Measurements from ENCODE around the gene HTR3A. TPM values are rescaled to one million over a fixed set of nuclear protein-coding genes. Genes with fewer than 3 reads are reported as not detected.
"Not testable (repeated sequence)": the region's sequence is repeated elsewhere in the genome, so short reads cannot be mapped to it uniquely, and the experiment has no call there.

The HTR3A gene
- total RNA-seq: not detected

DNA sequence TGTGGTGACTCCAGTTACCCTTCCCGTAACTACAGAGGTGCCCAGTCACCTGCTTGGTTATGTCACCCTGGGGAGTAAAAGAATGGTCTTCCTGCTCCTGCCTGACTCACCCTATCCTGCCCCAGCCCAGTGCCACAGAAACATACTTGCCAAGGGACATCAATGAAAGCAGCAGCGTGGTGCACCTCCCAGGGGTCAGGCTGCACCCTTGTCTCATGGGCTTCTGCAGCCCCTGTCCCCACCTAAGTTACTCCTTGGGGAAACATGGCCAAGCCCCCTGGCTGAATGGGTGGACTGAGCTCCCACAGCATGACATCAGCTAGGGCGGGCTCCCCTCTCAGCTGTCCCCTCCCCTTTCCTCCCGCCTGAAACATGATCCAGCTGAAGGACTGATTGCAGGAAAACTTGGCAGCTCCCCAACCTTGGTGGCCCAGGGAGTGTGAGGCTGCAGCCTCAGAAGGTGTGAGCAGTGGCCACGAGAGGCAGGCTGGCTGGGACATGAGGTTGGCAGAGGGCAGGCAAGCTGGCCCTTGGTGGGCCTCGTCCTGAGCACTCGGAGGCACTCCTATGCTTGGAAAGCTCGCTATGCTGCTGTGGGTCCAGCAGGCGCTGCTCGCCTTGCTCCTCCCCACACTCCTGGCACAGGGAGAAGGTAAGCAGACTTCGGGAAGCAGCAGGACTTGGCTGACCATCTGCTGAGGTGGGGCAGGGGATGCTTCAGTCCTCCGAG lies at the start of gene HTR3A:
Gene HTR3A, plus strand, starts transcription at position 368 of the 730 bp plus-strand sequence. Its CDS starts 218 bp downstream, at position 586.
- Mint-ChIP-seq H3K4me1 (no peaks in the 10 kb centered on the region), H3K4me3 (no peak within 1 kb of the TSS), H3K9me3 (ENCODE audit: low read depth) (no peaks in the 10 kb centered on the region), H3K36me3 (ENCODE audit: low read depth) (no peaks in the 10 kb centered on the region), H3K27me3 (peaks cover 3% of the 10 kb centered on the region), H3K27ac (no peak within 1 kb of the TSS)
- no peak for DNase-seq
- POLR2A ChIA-PET: no interaction called here
- intact Hi-C loops (cut with DNase I, micrococcal nuclease): no loop called here
- no peak for ATAC-seq
- CTCF ChIA-PET: interaction anchor here (2.1 kb wide), 1 partner anchor 19 kb away, joined by 8 read pairs; no protein-coding TSS in a partner anchor

DNA sequence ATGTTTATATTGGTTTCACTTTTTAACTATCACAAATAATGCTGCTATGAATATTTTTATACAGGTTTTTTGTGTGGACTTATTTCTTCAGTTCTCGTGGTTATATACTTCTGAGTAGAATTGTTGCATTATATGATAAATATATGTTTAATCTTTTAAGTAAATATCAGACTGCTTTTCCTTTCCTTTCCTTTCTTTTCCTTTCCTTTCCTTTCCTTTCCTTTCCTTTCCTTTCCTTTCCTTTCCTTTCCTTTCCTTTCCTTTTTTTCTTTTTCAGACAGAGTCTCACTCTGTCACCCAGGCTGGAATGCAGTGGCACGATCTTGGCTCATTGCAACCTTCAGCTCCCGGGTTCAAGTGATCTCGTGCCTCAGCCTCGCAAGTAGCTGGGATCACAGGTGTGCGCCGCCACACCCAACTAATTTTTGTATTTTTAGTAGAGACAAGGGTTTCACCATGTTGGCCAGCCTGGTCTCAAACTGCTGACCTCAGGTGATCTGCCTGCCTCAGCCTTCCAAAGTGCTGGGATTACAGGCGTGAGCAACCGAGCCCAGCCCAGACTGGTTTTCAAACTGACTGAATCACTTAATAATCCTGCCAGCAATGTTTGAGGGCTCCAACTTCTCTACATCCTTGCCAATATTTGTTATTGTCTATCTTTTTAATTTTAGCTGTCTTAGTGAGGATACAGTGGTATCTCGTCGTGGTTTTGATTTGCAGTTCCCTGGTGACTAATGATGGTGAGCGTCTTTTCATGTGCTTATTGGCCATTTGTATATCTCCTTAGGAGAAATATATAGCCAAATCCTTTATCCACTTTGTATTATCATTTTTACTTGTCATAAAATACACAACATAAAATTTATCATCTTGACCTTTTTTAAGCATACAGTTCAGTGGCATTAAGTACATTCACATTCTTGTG lies 48.4 kb upstream of the HTR3A start:
- POLR2A ChIA-PET: no interaction called here
- DNase-seq (no peak), ATAC-seq (no peak)
- Mint-ChIP-seq H3K27ac (no peak overlapping the region), H3K9me3 (ENCODE audit: low read depth) (no peaks in the 10 kb centered on the region), H3K4me3 (no peak overlapping the region), H3K4me1 (no peaks in the 10 kb centered on the region), H3K27me3 (peaks cover 17% of the 10 kb centered on the region), H3K36me3 (ENCODE audit: low read depth) (no peaks in the 10 kb centered on the region)
- intact Hi-C loops (cut with DNase I, micrococcal nuclease): no loop called here
- CTCF ChIA-PET: interaction anchor here (0.7 kb wide), 1 partner anchor 391 kb away, joined by 4 read pairs; no protein-coding TSS in a partner anchor

DNA sequence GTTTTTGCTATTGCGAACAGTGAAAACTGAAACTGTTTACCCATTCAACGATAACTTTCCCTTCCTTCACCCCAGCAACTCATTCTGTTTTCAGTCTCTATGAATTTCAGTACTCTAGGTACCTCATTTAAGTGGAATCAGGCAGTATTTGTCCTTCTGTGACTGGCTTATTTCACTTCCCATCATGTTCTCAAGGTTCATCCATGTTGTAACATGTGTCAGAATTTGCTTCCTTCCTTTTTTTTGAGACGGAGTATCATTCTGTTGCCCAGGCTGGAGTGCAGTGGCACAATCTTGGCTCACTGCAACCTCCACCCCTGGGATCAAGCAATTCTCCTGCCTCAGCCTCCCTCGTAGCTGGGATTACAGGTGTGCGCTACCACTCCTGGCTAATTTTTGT lies 46.6 kb upstream of the HTR3A start:
- Mint-ChIP-seq H3K9me3 (ENCODE audit: low read depth) (no peaks in the 10 kb centered on the region), H3K27ac (no peak overlapping the region), H3K4me3 (no peak overlapping the region), H3K36me3 (ENCODE audit: low read depth) (no peaks in the 10 kb centered on the region), H3K4me1 (no peaks in the 10 kb centered on the region), H3K27me3 (peaks cover 18% of the 10 kb centered on the region)
- CTCF ChIA-PET: no interaction called here
- intact Hi-C loops (cut with DNase I, micrococcal nuclease): no loop called here
- DNase-seq: no peak
- POLR2A ChIA-PET: no interaction called here
- ATAC-seq: no peak

DNA sequence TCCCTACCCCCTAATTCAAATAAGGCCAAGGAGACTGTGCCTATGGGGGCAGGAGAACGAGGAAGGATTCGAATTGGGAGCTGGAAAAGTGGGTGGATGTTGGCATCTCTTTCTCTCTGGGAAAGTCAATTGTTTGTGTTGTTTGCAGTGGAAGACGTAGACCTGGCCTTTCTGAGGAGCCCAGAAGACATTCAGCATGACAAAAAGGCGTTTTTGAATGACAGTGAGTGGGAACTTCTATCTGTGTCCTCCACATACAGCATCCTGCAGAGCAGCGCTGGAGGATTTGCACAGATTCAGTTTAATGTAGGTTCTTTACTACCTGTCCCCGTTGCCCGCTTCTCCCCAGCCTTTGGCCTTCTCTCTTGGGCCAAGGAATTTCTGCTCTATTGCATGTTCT lies 42.1 kb upstream of the HTR3A start:
- H3K36me3 Mint-ChIP-seq (ENCODE audit: low read depth): no peaks in the 10 kb centered on the region
- intact Hi-C loops (cut with DNase I, micrococcal nuclease): no loop called here
- H3K4me1 Mint-ChIP-seq: no peaks in the 10 kb centered on the region
- no peak overlapping the region for H3K27ac Mint-ChIP-seq
- no peak overlapping the region for H3K4me3 Mint-ChIP-seq
- ChIA-PET CTCF (no interaction called here), POLR2A (no interaction called here)
- DNase-seq: no peak
- H3K9me3 Mint-ChIP-seq (ENCODE audit: low read depth): no peaks in the 10 kb centered on the region
- peaks cover 10% of the 10 kb centered on the region for H3K27me3 Mint-ChIP-seq
- no peak for ATAC-seq

DNA sequence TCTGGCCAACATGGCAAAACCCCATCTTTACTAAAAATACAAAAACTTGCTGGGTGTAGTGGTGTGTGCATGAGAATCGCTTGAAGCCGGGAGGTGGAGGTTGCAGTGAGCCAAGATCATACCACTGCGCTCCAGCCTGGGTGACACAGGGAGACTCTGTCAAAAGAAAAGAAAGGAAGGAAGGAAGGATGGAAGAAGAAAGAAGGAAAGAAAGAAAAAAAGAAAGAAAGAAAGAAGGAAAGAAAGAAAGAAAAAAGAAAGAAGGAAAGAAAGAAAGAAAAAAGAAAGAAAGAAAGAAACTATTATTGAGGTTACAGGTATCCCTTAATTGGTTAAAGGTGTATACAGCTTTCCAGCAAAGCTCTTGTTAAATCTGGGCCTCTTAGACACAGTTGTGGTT lies 40.7 kb upstream of the HTR3A start:
- H3K27me3 Mint-ChIP-seq; H3K36me3 Mint-ChIP-seq (ENCODE audit: low read depth); H3K9me3 Mint-ChIP-seq (ENCODE audit: low read depth); H3K4me1 Mint-ChIP-seq; H3K4me3 Mint-ChIP-seq; ATAC-seq; DNase-seq; CTCF ChIA-PET; H3K27ac Mint-ChIP-seq; intact Hi-C loops (cut with DNase I, micrococcal nuclease); POLR2A ChIA-PET: not testable (repeated sequence)

DNA sequence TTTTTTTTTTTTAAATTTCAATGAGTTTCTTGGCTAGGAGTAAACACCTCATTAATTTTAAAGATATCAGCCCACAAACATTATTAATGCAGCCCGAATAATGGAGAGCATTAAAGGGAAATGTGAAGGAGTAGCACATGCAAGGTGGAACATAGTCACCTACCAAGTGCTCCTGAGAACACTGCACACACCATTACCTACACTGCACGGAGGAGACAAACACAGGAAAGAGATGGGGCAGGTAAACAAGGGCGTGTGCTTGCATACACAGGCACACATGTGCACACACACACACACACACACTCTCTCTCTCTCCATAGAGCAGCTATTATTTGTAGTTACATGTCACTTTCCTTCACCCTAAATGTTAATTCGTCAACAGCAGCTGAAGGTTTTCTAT lies 40.1 kb upstream of the HTR3A start:
- Mint-ChIP-seq H3K27me3 (peaks cover 7% of the 10 kb centered on the region), H3K4me1 (no peaks in the 10 kb centered on the region), H3K4me3 (no peak overlapping the region), H3K9me3 (ENCODE audit: low read depth) (no peaks in the 10 kb centered on the region), H3K27ac (no peak overlapping the region), H3K36me3 (ENCODE audit: low read depth) (no peaks in the 10 kb centered on the region)
- intact Hi-C loops (cut with DNase I, micrococcal nuclease): no loop called here
- POLR2A ChIA-PET: no interaction called here
- no peak for ATAC-seq
- no peak for DNase-seq
- CTCF ChIA-PET: no interaction called here

DNA sequence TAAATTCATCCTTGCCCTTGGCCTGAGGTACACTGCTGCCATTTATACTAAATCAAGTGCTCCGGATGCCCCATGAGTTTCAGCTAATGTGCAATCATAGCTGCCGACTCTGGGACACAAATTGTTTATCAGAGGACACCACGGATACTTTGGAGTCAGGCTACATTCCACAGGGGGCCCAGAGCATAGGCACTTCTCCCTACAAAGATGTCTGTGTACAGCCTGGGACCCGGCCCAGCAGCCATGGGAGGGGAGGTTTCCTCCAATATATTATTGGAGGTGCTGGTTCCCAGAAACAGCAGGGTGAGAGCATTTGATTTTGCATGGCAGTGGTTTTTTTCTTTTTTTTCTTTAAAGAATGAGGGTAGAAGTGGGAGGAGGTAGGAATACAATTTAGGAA lies 39.0 kb upstream of the HTR3A start:
- DNase-seq (no peak), ATAC-seq (no peak)
- H3K36me3 Mint-ChIP-seq (ENCODE audit: low read depth): no peaks in the 10 kb centered on the region
- ChIA-PET POLR2A (no interaction called here), CTCF (interaction anchor here (1.2 kb wide), 1 partner anchor 326 kb away, joined by 4 read pairs; no protein-coding TSS in a partner anchor)
- H3K4me3 Mint-ChIP-seq: no peak overlapping the region
- H3K4me1 Mint-ChIP-seq: no peaks in the 10 kb centered on the region
- H3K27ac Mint-ChIP-seq: no peak overlapping the region
- H3K27me3 Mint-ChIP-seq: peaks cover 2% of the 10 kb centered on the region
- no peaks in the 10 kb centered on the region for H3K9me3 Mint-ChIP-seq (ENCODE audit: low read depth)
- intact Hi-C loops (cut with DNase I, micrococcal nuclease): no loop called here

DNA sequence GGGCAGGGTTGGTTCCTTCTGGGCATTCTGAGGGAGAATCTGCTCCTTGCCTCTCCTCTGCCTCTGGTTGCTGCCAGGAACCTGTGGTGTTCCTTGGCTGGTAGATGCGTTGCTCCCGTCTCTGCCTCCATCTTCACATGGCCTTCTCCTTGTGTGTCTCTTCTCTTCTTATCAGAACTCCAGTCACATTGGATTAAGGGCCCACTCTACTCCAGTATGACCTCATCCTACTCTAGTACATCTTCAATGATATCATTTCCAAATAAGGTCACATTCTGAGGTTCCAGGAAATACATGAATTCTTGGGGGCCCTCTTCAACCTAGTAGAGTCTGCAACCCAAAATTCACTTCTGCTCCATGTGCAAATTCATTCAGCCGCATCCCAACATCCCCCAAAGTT lies 37.0 kb upstream of the HTR3A start:
- ATAC-seq (no peak), DNase-seq (no peak)
- intact Hi-C loops (cut with DNase I, micrococcal nuclease): no loop called here
- Mint-ChIP-seq H3K27me3 (no peaks in the 10 kb centered on the region), H3K36me3 (ENCODE audit: low read depth) (no peaks in the 10 kb centered on the region), H3K27ac (no peak overlapping the region), H3K9me3 (ENCODE audit: low read depth) (no peaks in the 10 kb centered on the region), H3K4me3 (no peak overlapping the region), H3K4me1 (no peaks in the 10 kb centered on the region)
- POLR2A ChIA-PET: no interaction called here
- CTCF ChIA-PET: no interaction called here

DNA sequence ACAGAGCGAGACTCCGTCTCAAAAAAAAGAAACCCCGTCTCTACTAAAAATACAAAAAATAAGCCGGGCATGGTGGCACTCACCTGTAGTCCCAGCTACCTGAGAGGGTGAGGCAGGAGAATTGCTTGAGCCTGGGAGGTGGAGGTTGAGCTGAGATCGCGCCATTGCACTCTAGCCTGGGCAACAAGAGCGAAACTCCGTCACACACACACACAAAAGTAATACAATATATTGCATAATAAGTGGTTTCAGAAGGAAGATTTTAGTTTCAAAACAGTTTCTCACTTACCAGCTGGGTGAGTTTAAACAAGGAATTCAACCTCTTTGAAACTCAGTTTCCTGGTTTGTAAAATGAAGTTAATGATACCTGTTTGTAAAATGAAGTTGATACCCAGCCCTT lies 32.7 kb upstream of the HTR3A start:
- ATAC-seq (no peak), DNase-seq (no peak)
- intact Hi-C loops (cut with DNase I, micrococcal nuclease): no loop called here
- Mint-ChIP-seq H3K27ac (no peak overlapping the region), H3K36me3 (ENCODE audit: low read depth) (no peaks in the 10 kb centered on the region), H3K27me3 (peaks cover 3% of the 10 kb centered on the region), H3K4me3 (no peak overlapping the region), H3K4me1 (no peaks in the 10 kb centered on the region), H3K9me3 (ENCODE audit: low read depth) (no peaks in the 10 kb centered on the region)
- ChIA-PET CTCF (no interaction called here), POLR2A (no interaction called here)

DNA sequence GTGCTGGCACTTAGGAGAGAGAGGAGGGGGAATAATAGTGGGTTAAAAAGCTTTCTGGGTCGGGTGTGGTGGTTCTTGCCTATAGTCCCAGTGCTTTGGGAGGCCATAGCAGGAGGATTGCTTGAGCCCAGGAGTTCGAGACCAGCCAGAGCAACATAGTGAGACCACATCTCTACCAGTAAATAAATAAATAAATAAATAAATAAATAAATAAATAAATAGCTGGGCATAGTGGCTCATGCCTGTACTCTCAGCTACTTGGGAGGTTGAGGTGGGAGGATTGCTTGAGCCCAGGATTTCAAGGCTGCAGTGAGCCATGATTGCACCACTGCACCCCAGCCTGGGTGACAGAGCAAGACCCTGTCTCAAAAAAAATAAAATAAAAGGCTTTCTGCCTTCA lies 28.7 kb upstream of the HTR3A start:
- ATAC-seq; intact Hi-C loops (cut with DNase I, micrococcal nuclease); CTCF ChIA-PET; POLR2A ChIA-PET; H3K9me3 Mint-ChIP-seq (ENCODE audit: low read depth); H3K27me3 Mint-ChIP-seq; H3K27ac Mint-ChIP-seq; H3K4me3 Mint-ChIP-seq; H3K4me1 Mint-ChIP-seq; DNase-seq; H3K36me3 Mint-ChIP-seq (ENCODE audit: low read depth): not testable (repeated sequence)

DNA sequence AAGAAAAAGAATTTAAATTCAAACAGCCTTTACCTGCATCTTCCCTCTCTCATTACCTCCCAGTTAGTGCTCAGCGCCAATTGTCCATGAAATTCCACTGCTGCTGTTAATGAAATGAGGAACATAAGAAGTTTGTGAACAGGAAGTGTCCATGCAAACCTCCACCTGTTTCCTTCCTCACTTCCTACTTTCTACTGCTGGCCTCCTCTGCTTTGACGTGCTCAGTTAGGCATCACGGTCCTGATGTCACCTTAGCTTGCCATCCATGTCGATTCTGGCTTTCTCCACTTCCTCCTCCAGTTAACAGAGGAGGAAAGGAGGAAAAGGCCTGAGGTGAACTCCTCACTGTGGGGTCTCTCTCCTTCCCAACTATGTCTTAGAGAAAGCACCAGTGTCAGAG lies 26.9 kb upstream of the HTR3A start:
- no peaks in the 10 kb centered on the region for H3K9me3 Mint-ChIP-seq (ENCODE audit: low read depth)
- intact Hi-C loops (cut with DNase I, micrococcal nuclease): no loop called here
- no peak overlapping the region for H3K4me3 Mint-ChIP-seq
- H3K27ac Mint-ChIP-seq: no peak overlapping the region
- H3K27me3 Mint-ChIP-seq: peaks cover 14% of the 10 kb centered on the region
- ChIA-PET POLR2A (no interaction called here), CTCF (interaction anchor here (0.7 kb wide), 1 partner anchor 317 kb away, joined by 3 read pairs; no protein-coding TSS in a partner anchor)
- DNase-seq (no peak), ATAC-seq (no peak)
- no peaks in the 10 kb centered on the region for H3K4me1 Mint-ChIP-seq
- H3K36me3 Mint-ChIP-seq (ENCODE audit: low read depth): no peaks in the 10 kb centered on the region

DNA sequence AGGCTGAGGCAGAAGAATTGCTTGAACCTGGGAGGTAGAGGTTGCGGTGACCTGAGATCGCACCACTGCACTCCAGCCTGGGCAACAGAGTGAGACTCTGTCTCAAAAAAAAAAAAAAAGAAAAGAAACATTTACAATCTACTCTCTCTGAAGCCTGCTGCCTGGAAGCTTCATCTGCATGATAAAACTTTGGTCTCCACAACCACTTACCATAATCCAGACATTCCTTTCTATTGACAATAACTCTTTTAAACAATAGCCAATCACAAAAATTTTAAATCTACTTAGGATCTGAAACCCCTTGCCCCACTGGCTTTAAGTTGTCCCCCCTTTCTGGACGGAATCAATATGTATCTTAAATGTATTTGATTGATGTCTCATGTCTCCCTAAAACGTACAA lies 25.0 kb upstream of the HTR3A start:
- intact Hi-C loops (cut with DNase I, micrococcal nuclease): no loop called here
- ChIA-PET CTCF (no interaction called here), POLR2A (no interaction called here)
- Mint-ChIP-seq H3K27ac (no peak overlapping the region), H3K4me1 (no peaks in the 10 kb centered on the region), H3K36me3 (ENCODE audit: low read depth) (no peaks in the 10 kb centered on the region), H3K9me3 (ENCODE audit: low read depth) (no peaks in the 10 kb centered on the region), H3K4me3 (no peak overlapping the region), H3K27me3 (peaks cover 20% of the 10 kb centered on the region)
- DNase-seq (no peak), ATAC-seq (no peak)
